Measurements from ENCODE around the gene PURB. TPM values are rescaled to one million over a fixed set of nuclear protein-coding genes. Genes with fewer than 3 reads are reported as not detected.

Gene PURB
- total and polyA plus RNA-seq, 9 of the 15 experiments (the other 6 are each of a cell fraction or from before 2014, with no cell fraction given), result 1.6 to 14.1 (median 8.8) TPM

DNA sequence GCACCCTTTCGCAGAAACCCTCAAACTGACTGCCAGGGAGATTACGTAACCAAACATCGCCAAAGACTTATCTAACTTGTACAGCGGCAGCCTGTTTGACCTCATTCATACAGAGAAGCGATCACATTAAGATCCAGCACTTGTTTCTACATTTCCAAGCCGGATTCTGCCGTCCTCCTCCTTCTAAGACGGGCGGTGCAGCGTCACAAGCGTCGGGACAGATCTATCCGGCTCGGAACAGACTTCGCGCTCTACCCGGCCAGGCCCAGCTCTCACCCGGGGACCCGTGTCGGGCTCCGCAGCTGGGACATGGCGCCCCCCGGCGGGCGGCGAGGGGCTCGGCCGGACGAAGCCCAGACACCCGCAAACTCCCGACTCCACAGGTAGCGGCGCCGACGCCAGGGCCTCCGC lies 37.8 kb downstream of the PURB start (continued):
- TF ChIP-seq ZNF785 (CRISPR knock-in tag; IDR thresholded peaks at IDR 0.05) (no peak), ELF2 (CRISPR knock-in tag; IDR thresholded peaks at IDR 0.05) (no peak), ARHGAP35 (IDR thresholded peaks at IDR 0.05; ENCODE audit: partially characterized antibody) (no peak), ZNF174 (CRISPR knock-in tag; IDR thresholded peaks at IDR 0.05) (no peak), MEF2A (IDR thresholded peaks at IDR 0.05; ENCODE audit: control insufficient read depth, low read depth, low read length) (0 out of 2 replicates have a peak, but pooled peaks have one; percentile 6)
- TF ChIP-seq, protein P1, sequence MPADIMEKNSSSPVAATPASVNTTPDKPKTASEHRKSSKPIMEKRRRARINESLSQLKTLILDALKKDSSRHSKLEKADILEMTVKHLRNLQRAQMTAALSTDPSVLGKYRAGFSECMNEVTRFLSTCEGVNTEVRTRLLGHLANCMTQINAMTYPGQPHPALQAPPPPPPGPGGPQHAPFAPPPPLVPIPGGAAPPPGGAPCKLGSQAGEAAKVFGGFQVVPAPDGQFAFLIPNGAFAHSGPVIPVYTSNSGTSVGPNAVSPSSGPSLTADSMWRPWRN (IDR thresholded peaks at IDR 0.05; ENCODE audit: low read depth), result no peak
- TF ChIP-seq, protein P2, sequence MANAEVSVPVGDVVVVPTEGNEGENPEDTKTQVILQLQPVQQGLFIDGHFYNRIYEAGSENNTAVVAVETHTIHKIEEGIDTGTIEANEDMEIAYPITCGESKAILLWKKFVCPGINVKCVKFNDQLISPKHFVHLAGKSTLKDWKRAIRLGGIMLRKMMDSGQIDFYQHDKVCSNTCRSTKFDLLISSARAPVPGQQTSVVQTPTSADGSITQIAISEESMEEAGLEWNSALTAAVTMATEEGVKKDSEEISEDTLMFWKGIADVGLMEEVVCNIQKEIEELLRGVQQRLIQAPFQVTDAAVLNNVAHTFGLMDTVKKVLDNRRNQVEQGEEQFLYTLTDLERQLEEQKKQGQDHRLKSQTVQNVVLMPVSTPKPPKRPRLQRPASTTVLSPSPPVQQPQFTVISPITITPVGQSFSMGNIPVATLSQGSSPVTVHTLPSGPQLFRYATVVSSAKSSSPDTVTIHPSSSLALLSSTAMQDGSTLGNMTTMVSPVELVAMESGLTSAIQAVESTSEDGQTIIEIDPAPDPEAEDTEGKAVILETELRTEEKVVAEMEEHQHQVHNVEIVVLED (CRISPR knock-in tag; IDR thresholded peaks at IDR 0.05), result no peak
- TF ChIP-seq, protein P3, sequence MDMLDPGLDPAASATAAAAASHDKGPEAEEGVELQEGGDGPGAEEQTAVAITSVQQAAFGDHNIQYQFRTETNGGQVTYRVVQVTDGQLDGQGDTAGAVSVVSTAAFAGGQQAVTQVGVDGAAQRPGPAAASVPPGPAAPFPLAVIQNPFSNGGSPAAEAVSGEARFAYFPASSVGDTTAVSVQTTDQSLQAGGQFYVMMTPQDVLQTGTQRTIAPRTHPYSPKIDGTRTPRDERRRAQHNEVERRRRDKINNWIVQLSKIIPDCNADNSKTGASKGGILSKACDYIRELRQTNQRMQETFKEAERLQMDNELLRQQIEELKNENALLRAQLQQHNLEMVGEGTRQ (CRISPR knock-in tag; IDR thresholded peaks at IDR 0.05), result no peak
- TF ChIP-seq, protein P4, sequence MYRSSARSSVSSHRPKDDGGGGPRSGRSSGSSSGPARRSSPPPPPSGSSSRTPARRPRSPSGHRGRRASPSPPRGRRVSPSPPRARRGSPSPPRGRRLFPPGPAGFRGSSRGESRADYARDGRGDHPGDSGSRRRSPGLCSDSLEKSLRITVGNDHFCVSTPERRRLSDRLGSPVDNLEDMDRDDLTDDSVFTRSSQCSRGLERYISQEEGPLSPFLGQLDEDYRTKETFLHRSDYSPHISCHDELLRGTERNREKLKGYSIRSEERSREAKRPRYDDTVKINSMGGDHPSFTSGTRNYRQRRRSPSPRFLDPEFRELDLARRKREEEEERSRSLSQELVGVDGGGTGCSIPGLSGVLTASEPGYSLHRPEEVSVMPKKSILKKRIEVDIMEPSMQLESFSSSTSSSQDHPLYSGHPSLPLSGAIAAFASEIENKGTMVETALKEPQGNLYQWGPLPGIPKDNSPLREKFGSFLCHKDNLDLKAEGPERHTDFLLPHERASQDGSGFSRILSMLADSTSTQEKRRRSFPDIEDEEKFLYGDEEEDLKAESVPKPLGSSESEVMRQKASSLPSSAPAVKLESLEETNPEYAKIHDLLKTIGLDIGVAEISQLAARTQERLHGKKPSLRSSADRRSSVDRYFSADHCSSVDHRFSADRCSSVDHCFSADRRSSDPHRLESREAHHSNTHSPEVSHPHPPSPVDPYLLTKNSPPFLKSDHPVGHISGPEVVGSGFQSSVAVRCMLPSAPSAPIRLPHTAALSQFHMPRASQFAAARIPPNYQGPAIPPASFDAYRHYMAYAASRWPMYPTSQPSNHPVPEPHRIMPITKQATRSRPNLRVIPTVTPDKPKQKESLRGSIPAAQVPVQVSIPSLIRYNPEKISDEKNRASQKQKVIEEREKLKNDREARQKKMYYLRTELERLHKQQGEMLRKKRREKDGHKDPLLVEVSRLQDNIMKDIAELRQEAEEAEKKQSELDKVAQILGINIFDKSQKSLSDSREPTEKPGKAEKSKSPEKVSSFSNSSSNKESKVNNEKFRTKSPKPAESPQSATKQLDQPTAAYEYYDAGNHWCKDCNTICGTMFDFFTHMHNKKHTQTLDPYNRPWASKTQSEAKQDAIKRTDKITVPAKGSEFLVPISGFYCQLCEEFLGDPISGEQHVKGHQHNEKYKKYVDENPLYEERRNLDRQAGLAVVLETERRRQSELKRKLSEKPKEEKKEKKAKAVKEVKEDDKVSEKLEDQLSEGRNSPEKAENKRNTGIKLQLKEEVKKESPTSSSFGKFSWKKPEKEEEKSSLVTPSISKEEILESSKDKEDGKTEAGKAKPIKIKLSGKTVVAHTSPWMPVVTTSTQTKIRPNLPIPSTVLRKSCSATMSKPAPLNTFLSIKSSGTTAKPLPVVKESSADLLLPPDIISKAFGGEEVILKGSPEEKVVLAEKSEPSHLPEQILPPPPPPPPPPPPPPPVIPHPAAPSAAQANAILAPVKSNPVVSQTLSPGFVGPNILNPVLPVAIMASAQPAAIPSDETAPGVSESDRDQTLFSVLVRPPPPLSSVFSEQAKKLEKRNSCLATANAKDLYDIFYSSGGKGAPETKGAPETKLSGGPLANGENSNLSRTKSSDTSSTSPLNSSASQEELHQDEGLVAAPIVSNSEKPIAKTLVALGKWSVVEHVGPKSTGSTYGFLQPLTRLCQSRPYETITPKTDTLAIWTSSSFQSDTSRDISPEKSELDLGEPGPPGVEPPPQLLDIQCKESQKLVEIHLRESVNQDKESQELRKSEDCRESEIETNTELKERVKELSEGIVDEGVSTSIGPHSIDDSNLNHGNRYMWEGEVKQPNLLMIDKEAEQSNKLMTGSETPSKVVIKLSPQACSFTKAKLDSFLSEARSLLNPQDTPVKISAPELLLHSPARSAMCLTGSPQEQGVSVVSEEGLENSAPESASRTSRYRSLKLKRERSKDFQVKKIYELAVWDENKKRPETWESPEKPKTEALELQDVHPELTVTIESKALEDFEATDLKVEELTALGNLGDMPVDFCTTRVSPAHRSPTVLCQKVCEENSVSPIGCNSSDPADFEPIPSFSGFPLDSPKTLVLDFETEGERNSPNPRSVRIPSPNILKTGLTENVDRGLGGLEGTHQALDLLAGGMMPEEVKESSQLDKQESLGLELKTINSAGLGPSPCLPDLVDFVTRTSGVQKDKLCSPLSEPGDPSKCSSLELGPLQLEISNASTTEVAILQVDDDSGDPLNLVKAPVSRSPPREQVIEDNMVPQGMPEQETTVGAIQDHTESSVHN (IDR thresholded peaks at IDR 0.05; ENCODE audit: borderline replicate concordance in 1 of 2, low read depth in 1 of 2), result no peak; a peak in 1 of 4 replicates
- TF ChIP-seq, protein P5, sequence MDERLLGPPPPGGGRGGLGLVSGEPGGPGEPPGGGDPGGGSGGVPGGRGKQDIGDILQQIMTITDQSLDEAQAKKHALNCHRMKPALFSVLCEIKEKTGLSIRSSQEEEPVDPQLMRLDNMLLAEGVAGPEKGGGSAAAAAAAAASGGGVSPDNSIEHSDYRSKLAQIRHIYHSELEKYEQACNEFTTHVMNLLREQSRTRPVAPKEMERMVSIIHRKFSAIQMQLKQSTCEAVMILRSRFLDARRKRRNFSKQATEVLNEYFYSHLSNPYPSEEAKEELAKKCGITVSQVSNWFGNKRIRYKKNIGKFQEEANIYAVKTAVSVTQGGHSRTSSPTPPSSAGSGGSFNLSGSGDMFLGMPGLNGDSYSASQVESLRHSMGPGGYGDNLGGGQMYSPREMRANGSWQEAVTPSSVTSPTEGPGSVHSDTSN (CRISPR knock-in tag; IDR thresholded peaks at IDR 0.05; ENCODE audit: low read depth), result no peak
- TF ChIP-seq, protein P5 (tag; conservative IDR thresholded peaks at IDR 0.05; ENCODE audit: low read depth), result 0 out of 2 replicates have a peak, but pooled peaks have one; percentile 6

All from K562 (cell line).